Astrocyte (in vitro differentiated cells and primary cell): ENCODE data around the gene FANCD2. TPM values are rescaled to one million over a fixed set of nuclear protein-coding genes. Genes with fewer than 3 reads are reported as not detected.

Experiments used
- DNase-seq: peaks from one replicate; pipeline ENCODE4 v3.0.0-alpha.2; 2010; ENCODE audit warnings: low read depth
- FAIRE-seq: peaks from 2 replicates; lab custom pipeline; 2011; peaks lifted over from hg19 to GRCh38; lab: Jason Lieb, UNC
- H2AFZ ChIP-seq: 2 replicates; pipeline ENCODE4 v1.6.0; 2012; ENCODE audit warnings: low read depth, low read length, inconsistent platforms
- H3K27ac ChIP-seq: 2 replicates; pipeline ENCODE4 v1.5.1; 2011; ENCODE audit warnings: low read depth, low read length, inconsistent platforms
- H3K27me3 ChIP-seq: 2 replicates; pipeline ENCODE4 v1.6.0; 2011; ENCODE audit warnings: low read length, inconsistent platforms; ENCODE audit not compliant: insufficient read depth
- H3K36me3 ChIP-seq: 2 replicates; pipeline ENCODE4 v1.5.1; 2011; ENCODE audit warnings: low read length, inconsistent platforms; ENCODE audit not compliant: insufficient read depth
- H3K4me1 ChIP-seq: 2 replicates; pipeline ENCODE4 v1.5.1; 2011; ENCODE audit warnings: low read length, inconsistent platforms; ENCODE audit not compliant: insufficient read depth
- H3K4me2 ChIP-seq: 2 replicates; pipeline ENCODE4 v1.6.0; 2012; ENCODE audit warnings: low read length, inconsistent platforms
- H3K4me3 ChIP-seq: 2 replicates; pipeline ENCODE4 v1.5.1; 2011; ENCODE audit warnings: low read depth, mild to moderate bottlenecking, low read length, inconsistent platforms; ENCODE audit not compliant: insufficient read depth
- H3K79me2 ChIP-seq: 2 replicates; pipeline ENCODE4 v1.6.0; 2012; ENCODE audit warnings: mild to moderate bottlenecking, low read length, inconsistent platforms; ENCODE audit not compliant: insufficient read depth
- H3K9ac ChIP-seq: 2 replicates; pipeline ENCODE4 v1.6.0; 2012; ENCODE audit warnings: mild to moderate bottlenecking, low read length, inconsistent platforms
- H3K9me3 ChIP-seq: 2 replicates; pipeline ENCODE4 v1.5.1; 2012; ENCODE audit warnings: low read depth, mild to moderate bottlenecking, low read length, inconsistent platforms; ENCODE audit not compliant: insufficient read depth
- H4K20me1 ChIP-seq: 2 replicates; pipeline ENCODE4 v1.6.0; 2012; ENCODE audit warnings: low read length, inconsistent platforms; ENCODE audit not compliant: insufficient read depth
- H3K27ac Mint-ChIP-seq: one replicate; pipeline ENCODE4 v1.8.0; 2021; ENCODE audit warnings: mild to moderate bottlenecking, mixed read lengths; ENCODE audit not compliant: unreplicated experiment
- H3K27me3 Mint-ChIP-seq: one replicate; pipeline ENCODE4 v1.8.0; 2021; ENCODE audit warnings: low read depth, mixed read lengths; ENCODE audit not compliant: unreplicated experiment
- H3K36me3 Mint-ChIP-seq: one replicate; pipeline ENCODE4 v1.8.0; 2021; ENCODE audit warnings: low read depth, mixed read lengths; ENCODE audit not compliant: unreplicated experiment
- H3K4me1 Mint-ChIP-seq: one replicate; pipeline ENCODE4 v1.8.0; 2021; ENCODE audit warnings: low read depth, mixed read lengths; ENCODE audit not compliant: unreplicated experiment
- H3K4me3 Mint-ChIP-seq: one replicate; pipeline ENCODE4 v1.8.0; 2021; ENCODE audit warnings: mild to moderate bottlenecking, moderate library complexity, mixed read lengths; ENCODE audit not compliant: unreplicated experiment
- H3K9me3 Mint-ChIP-seq: one replicate; pipeline ENCODE4 v1.8.0; 2021; ENCODE audit warnings: mild to moderate bottlenecking, mixed read lengths; ENCODE audit not compliant: unreplicated experiment
- CTCF ChIP-seq: IDR thresholded peaks from 2 replicates; pipeline ENCODE4 v1.5.1; 2011; ENCODE audit warnings: low read depth, mild to moderate bottlenecking, inconsistent platforms, low read length, moderate library complexity; ENCODE audit not compliant: insufficient read depth
- EZH2 ChIP-seq: IDR thresholded peaks from 2 replicates; pipeline ENCODE4 v1.6.1; 2012; ENCODE audit warnings: mild to moderate bottlenecking, low read length, inconsistent platforms; ENCODE audit not compliant: insufficient read depth
- total RNA-seq: library from RNA; stranded (reverse); gene quantifications from 2 replicates; pipeline ENCODE4 v1.2.1, GENCODE V29; 2021

Gene FANCD2
- total RNA-seq, 1 donor from 2014 or later = 3.7 TPM

DNA sequence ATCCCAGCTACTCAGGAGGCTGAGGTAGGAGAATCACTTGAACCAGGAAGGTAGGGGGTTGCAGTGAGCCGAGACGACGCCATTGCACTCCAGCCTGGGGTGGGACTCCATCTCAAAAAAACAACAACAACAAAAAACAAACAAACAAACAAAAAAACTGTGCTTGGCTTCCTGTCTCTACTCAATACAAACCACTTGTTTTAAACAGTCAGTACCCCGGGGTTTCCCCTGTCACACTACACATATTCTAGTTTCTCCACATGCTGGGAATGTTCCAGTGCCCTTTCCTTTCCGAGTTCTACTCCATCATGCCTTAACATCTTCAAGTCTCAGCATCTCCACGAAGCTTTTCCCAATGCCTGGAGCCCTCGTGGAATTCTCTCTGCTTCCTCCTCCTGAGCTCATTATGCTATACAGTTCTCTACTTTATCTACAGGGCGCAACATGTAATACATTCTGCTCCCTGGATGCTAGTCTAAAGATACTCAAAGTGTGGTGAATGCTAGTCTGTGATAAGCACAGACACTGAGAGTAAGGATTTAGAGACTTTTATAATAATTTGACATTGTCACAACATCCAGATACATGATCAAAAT, 47.4 kb upstream of the FANCD2 start:
- Mint-ChIP-seq H3K4me1 (peaks cover 14% of the 10 kb centered on the region), H3K4me3 (no peak overlapping the region)

DNA sequence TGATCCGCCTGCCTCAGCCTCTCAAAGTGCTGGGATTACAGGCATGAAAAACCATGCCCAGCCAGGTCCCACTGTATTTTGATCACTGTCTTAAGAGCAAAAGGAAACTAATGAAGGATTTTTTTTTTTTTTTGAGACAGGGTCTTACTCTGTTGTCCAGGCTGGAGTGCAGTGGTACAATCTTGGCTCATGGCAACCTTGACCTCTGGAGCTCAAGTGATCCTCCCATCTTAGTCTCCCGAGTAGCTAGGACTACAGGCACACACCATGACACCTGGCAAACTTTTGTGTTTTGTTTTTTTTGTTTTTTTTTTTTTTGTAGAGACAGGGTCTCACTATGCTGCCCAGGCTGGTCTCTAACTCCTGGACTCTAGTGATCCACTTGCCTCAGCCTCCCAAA, 46.0 kb upstream of the FANCD2 start:
- Histone ChIP-seq H2AFZ (no peak overlapping the region), H3K27ac (no peak overlapping the region), H4K20me1 (peaks cover 17% of the 10 kb centered on the region), H3K9ac (no peak overlapping the region), H3K36me3 (peaks cover 6% of the 10 kb centered on the region), H3K4me3 (no peak overlapping the region), H3K4me1 (peaks cover 17% of the 10 kb centered on the region), H3K27me3 (no peaks in the 10 kb centered on the region), H3K79me2 (peaks cover 26% of the 10 kb centered on the region), H3K4me2 (no peak overlapping the region), H3K9me3 (no peaks in the 10 kb centered on the region)
- no peak for FAIRE-seq
- H3K4me3 Mint-ChIP-seq = no peak overlapping the region
- H3K4me1 Mint-ChIP-seq = peaks cover 14% of the 10 kb centered on the region
- H3K27ac Mint-ChIP-seq = no peak overlapping the region
- H3K27me3 Mint-ChIP-seq = no peaks in the 10 kb centered on the region
- TF ChIP-seq CTCF (no peak), EZH2 (no peak)
- H3K36me3 Mint-ChIP-seq = peaks cover 4% of the 10 kb centered on the region
- DNase-seq = no peak
- H3K9me3 Mint-ChIP-seq = no peaks in the 10 kb centered on the region

More for the DNA sequence above, 47.4 kb upstream of the FANCD2 start:
- Histone ChIP-seq H3K9ac (no peak overlapping the region), H2AFZ (no peak overlapping the region), H3K79me2 (peaks cover 17% of the 10 kb centered on the region), H3K4me3 (no peak overlapping the region), H4K20me1 (peaks cover 17% of the 10 kb centered on the region), H3K4me1 (peaks cover 16% of the 10 kb centered on the region), H3K27ac (no peak overlapping the region), H3K9me3 (no peaks in the 10 kb centered on the region), H3K36me3 (peaks cover 14% of the 10 kb centered on the region), H3K4me2 (no peak overlapping the region), H3K27me3 (no peaks in the 10 kb centered on the region)
- TF ChIP-seq CTCF (no peak), EZH2 (no peak)
- H3K9me3 Mint-ChIP-seq = no peaks in the 10 kb centered on the region
- no peaks in the 10 kb centered on the region for H3K27me3 Mint-ChIP-seq
- H3K36me3 Mint-ChIP-seq = peaks cover 7% of the 10 kb centered on the region
- FAIRE-seq (no peak), DNase-seq (no peak)
- H3K27ac Mint-ChIP-seq = no peak overlapping the region

DNA sequence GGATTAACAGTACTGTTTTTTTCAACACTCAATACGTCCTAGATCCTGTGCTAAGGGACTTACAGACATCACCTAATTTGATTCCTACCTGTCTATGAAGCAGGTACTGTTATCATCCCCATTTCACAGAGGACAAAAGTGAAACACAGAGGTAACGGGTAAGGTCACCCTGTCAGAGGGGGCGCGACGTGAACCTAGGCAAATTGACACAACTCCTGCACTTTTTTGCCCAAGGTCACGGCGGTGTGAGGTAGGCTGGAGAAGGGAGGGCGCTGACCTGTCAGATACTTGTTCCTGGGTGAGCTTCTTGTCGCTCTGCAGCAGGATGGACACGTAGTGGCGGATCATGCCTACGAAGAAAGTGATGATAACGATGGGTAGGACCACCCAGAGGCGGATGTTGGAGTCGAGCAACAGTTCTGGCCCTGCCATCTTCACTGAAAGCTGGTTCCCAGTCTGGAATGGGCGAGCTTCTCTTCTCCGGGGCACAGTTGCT, 40.0 kb upstream of the FANCD2 start:
- Histone ChIP-seq H3K27me3 (no peaks in the 10 kb centered on the region), H3K9ac (peak overlapping the region; percentile 95), H4K20me1 (peaks cover 12% of the 10 kb centered on the region), H3K36me3 (peaks cover 2% of the 10 kb centered on the region), H3K4me3 (peak overlapping the region; percentile 100), H2AFZ (peak overlapping the region; percentile 99), H3K9me3 (no peaks in the 10 kb centered on the region), H3K4me2 (peak overlapping the region; percentile 89), H3K27ac (peak overlapping the region; percentile 89), H3K4me1 (peaks cover 16% of the 10 kb centered on the region), H3K79me2 (peaks cover 50% of the 10 kb centered on the region)
- peak overlapping the region; percentile 97 for H3K4me3 Mint-ChIP-seq
- no peaks in the 10 kb centered on the region for H3K36me3 Mint-ChIP-seq
- peaks cover 5% of the 10 kb centered on the region for H3K4me1 Mint-ChIP-seq
- TF ChIP-seq CTCF = no peak
- TF ChIP-seq EZH2 = no peak
- H3K9me3 Mint-ChIP-seq = no peaks in the 10 kb centered on the region
- peak; percentile 16 for DNase-seq
- FAIRE-seq = no peak
- no peaks in the 10 kb centered on the region for H3K27me3 Mint-ChIP-seq
- peak overlapping the region; percentile 90 for H3K27ac Mint-ChIP-seq
